Hematopoietic multipotent progenitor cell treated with erythropoietin and hydrocortisone succinate and interleukin-3 and kit ligand, for 15 days (in vitro differentiated cells): ENCODE measurements around the gene MCFD2.
A peak's percentile ranks its signal among the peaks of the same experiment; 100 is the strongest.
"Not testable (repeated sequence)": the region's sequence is repeated elsewhere in the genome, so short reads cannot be mapped to it uniquely, and the experiment has no call there.

Experiments
- DNase-seq: peaks from one replicate; pipeline ENCODE4 v3.0.0-alpha.2; 2015; ENCODE audit warnings: low spot score

The MCFD2 gene

DNA sequence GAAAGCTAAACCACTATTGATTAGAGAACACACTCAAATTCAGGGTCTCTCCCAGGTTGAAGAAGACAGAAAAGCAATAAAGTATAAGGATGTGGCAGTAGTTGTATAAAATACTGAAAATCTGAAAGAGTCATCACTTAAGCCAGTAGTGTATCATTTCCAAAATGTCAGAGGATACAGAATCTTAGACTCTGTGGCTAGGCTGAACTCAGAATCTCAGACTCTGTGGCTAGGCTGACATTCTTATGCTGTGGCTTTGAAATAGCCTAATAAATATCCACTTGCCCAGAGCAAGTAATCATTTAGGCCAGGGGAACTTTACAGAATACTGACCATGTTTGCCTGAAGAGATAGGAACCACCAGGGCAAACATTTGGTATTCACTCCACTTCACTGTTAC, 13.1 kb downstream of the MCFD2 start:
- no peak for DNase-seq

DNA sequence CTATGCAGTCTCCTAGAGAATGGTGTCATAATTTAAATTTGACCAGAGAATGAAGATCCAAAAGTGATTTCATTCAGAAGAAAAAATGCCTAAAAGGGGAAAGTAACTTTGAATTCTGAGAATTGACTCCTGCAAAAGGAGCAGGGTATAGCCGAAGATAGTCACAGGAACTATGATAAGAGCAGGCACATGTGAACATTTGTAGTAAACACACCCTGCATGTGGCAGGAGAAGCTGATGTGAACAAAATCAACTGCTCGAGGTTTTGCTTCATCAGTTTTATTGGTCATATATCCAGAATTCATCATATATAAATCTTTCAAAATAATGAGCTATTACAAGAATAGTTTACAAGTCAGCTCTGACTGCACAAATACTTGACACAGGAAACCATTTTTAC, 14.0 kb downstream of the MCFD2 start:
- no peak for DNase-seq

DNA sequence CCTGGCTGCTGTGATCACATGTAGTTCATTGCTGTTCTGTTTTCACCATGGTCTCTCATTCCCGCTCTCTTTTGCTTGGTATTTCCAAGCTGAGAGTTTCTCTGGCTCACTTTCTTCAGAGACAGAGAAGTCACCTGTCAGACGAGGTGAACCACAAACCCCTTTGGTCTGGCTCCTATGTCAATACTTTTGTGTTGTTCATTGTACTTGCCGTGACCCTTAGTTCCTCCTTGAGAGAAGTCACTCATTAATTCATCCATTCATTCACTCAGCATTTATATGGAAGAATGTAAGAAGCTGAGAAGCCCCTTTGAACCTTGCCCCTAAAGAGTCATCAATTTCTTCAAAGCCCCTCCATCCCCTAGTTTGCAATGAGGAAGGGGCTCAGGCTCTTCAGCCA, 15.2 kb downstream of the MCFD2 start:
- DNase-seq, result no peak

DNA sequence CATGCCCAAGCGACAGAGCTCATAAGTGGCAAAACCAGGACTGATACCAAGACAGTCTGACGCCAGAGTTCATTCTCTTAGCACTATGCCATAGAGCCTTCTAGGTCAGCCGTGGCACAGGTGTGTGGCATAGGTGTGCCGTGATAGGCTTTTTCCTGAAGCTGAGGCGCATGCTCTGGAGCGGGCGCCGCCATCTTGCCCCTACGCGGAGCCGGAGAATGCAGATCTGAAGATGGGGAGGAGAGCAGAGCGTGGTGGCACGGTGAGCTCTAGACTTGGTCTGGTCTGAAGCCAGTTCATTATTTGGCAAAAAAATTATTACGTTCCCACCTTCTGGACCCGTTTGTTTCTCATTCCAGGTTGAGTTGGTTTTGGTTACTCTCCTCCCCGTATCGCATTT, 16.6 kb downstream of the MCFD2 start:
- DNase-seq, result no peak

DNA sequence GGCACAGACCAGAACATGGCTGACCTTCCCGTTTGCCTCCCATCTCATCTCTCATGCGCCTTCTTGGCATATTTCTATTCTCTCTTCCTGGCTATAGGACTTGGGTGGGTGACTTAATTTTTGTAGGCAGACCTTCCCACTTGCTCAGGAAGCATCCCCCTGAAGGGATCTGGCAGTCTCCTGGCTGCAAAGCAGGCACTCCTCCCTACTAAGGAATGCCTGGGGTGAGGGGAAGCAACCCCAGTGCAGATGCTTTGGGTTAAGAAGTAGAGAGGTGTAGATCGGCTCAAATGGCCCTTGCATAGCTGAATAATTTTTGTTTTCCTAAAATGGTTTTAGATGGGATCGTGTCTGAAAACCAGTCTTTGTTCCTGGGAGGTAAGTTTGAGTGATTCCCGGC, 17.6 kb downstream of the MCFD2 start:
- DNase-seq, result no peak

DNA sequence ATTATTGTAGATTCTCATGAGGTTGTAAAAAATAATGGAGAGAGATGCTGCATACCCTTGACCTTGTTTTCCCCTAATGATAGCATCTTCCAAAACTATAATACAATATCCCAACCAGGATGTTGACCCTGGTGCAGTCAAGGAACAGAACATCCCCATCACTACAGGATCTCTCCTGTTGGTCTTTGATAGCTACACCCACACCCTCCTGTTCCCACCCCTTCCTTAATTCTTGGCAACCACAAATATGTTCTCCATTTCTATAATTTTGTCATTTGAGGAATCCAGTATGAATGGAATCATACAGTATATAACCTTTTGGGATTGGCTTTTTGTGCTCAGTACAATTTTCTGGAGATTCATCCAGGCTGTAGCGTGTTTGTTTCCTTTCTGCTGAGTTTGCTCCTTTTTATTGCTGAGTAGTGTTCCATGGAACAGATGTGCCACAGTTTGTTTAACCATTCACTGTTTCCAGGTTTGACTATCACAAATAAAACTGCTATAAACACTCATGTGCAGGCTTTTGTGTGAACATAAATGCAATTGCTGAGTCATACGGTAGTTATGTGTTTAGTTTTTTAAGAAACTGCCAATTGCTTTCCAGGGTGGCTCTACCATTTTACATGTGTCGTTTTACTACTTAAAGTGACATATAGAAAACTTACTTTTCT, 22.2 kb downstream of the MCFD2 start:
- DNase-seq, result no peak

DNA sequence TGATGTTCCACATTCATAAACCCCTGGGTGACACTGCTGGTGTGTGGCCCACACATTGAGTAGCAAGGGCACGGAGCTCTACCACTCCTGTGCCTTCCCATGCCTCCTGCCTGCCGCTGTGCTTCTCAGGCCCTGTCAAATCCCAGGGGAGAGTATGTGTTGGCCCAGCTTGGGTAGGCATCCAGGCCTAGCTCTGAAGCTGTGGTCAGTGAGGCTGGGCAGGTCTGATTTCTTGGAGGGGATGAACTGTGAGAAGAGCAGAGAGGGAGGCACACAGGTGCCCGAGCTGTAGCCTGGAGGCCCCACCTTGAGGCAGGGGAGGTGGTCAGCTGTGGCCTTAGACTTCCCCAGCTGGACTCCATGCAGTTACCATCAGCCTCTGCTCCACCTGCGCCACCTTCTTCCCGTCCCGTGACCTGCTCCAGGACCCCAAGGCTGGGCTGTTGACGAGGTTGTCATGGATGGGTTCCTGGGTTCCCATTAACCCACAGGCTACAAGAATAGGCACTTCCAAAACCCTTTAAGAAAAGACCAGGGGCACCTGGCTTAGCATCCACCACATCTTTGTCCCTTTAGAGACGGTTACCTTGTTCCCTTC, 23.6 kb downstream of the MCFD2 start:
- no peak for DNase-seq

DNA sequence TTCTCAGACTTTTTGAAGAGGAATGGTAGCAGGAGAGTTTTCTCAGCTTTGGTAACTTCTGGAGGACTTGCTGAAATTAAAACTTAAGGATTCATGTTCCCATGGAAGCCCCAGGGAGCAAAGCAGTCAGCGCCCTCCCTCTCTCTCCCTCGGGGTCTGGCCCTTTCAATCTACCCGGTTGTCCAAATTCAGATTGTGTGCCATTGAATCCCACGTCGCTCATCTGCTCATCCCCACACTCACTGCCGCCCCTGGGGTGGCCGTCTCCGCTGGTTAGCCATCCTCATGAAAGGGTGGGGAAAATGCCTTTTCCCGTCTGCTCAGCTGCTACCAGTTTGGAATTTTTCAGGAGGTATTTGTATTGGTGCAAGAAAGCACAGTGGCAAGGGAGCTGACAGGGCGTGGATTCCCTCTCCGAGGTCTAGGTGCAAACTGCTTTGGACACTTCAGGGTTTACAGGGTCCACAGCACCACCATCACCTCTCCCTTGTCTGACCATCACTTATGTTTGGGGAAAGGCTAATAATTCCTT, 27.1 kb downstream of the MCFD2 start:
- no peak for DNase-seq

DNA sequence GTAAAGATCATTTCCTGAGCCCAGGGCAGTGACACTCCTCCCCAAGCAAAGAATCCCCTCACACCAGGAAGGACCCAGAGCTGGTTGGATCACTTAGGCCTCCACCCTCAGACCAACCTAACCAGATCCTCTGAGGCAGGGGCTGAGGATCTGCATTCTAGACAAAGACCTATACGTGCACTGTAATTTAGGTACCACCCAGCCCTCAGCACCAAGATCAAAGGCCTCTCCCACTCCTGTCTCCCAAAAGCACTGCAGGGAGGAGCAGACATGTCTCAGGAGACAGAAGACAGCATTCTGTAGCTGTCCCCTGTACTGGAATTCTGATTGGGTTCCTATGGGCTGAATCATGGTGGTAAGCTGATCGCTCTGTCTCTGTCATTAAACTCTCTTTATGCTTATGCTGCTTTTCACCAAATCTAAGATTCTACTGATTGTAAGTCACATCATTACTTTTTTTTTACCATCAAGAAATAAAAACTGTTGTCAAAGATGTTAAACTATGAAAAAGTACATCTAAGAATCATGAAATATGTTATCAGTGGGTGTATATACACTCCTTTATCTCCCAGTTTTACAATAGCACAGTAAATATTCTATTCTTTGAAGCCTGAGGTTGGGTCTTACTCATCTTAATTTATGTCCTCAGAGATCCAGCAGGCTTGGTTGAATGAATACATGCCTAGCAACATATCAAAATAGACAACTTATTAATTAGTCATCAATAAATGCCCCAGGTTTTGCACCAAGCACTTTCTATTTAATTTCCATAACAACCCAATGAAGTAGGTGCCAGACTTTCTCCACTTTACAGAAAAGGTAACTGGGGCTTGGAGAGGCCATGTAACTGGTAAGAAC, 28.3 kb downstream of the MCFD2 start:
- no peak for DNase-seq

DNA sequence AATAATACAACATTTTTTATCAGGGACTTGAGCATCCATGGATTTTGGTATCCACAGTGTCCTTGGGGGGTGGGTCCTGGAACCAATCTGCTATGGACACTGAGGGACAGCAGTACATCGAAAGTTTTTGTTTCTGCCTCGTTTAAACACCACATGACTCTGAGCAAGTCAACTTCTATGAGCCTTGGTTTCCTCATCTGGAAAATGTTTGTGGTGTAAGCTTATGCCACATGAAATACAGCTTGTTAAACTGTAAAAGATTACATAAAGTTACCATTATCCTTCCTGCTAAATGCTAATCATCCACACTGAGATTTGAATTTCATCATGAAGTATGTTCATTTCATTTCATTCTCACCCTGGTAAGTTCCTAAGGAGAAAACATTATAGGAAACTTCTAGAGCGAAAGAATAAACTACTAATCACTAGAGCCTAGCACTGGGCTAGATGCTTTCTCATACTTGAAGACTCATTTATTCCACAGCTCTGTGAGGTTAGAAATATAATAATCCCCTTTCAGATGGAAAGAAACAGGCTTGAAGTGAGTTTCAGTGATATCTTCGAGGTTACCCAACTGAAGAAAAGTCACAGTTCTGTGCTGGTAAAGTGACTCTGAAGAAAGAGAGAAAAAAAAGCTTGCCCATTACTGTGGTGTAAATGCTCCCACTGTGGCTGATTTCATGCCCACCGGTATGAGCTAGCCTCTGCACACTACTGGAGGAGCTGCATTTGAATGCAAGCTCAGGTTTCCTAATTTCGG, 29.2 kb downstream of the MCFD2 start:
- DNase-seq, result no peak

DNA sequence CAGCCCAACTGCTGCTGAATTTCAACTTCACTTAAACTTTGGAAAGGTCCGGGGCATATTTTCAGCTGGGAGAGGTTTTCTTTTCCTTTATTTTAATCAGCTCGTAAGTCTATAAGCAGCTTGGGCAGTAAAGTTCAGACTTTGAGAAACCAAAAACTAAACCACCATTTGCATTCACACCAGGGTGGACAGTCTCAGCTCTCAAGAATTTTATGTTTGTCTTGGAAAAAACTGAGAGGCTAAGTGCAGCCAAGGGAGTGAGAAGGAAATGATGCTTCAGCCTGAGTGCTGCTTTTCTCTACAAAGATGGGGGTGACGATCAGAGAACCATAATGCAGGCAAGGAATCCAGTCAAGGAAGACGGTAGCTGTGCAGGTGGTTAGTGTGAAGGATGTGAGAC, 30.2 kb downstream of the MCFD2 start:
- DNase-seq, result no peak

DNA sequence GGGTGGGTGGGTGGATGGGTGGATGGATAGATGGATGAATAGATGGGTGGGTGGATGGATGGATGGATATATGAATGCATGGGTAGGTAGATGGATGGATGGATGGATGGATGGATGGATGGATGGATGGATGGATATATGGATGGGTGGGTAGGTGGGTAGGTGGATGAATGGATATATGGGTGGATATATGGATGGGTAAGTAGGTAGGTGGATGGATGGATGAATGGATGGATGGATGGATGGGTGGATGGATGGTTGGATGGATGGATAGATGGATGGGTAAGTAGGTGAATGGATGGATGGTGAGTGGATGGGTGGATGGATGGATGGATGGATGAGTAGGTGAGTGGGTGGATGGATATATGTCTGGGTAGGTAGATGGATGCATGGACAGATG, 36.1 kb downstream of the MCFD2 start:
- DNase-seq, result no peak

DNA sequence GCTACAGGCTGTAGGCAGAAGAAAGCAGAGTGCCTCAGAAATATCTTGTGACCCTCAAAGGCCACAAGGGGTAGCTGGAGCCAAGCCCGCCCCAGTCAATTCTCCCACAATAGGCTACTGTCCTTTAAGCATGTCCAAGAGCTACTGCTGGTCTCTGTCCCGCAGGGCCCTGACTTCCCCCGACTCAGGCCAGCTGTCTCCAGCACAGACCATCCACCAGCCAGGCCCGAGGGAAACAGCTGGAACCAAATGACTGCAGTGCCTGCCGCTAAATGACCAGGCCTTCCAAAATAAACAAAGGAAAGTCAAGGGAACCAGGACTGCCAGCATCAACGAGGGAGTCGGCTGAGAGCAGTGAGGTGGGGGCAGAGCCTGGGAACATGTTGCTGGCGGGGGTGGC, 36.7 kb downstream of the MCFD2 start:
- no peak for DNase-seq

DNA sequence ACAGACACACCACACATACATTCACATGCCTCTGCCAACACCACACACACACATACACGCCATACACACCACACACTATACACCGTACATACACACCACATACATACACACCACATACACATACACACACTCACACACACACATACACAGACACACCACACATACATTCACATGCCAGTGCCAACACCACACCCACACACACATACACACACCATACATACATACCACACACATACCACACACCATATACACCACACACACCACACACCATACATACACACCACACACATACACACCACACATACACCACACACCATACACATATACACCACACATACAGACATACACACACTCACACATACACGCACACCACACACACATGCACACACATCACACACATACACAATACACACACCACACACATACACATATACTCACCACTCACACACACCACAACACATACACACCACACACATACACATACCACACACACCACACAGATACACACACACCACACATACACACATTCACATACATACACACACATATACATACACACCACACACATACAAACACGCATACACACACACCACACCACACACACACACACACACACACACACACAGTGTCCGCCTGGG, 37.2 kb downstream of the MCFD2 start:
- no peak for DNase-seq

DNA sequence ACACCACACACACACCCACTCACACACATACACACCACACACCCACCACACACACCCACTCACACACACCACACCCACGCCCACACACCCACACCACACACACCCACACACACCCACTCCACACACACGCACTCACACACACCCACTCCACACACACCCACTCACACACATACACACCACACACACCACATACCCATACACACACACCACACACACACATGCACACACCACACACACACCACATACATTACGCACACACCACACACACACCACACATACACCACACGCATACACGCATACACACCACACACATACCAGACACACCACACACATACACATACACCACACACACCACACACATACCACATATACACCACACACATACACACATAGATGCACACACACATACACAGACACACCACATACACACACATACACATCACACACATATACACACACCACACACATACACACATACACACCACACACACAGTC, 37.9 kb downstream of the MCFD2 start:
- no peak for DNase-seq

DNA sequence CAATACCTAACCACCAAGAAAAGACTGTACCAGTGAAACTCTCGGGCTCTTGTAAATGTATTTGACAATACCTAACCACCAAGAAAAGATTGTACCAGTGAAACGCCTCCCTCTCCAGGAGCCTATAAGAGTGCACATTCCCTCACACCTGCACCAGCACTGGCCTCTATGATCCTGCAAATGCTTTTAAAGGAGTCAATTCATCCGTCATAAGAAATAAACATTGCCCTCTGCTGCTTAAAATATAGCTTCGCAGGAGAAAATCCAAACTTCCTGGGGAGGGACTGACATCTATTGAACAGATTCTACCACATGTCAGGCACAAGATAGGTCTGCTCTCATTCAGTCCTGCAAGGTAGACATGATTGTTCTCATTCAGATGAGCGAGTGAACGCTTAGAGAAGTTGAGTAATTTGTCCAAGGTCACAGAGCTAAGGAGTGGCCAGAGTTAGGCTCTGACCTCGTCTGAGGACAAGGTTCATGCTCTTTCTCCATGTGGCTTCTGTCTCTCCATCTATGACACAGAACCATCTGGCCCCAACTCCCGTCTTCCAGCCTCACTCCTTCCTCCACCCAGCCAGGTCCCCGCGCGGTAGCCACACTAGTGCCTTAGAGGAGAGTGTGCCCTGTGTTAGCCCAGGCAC, 38.7 kb downstream of the MCFD2 start:
- DNase-seq, result peak; percentile 12

DNA sequence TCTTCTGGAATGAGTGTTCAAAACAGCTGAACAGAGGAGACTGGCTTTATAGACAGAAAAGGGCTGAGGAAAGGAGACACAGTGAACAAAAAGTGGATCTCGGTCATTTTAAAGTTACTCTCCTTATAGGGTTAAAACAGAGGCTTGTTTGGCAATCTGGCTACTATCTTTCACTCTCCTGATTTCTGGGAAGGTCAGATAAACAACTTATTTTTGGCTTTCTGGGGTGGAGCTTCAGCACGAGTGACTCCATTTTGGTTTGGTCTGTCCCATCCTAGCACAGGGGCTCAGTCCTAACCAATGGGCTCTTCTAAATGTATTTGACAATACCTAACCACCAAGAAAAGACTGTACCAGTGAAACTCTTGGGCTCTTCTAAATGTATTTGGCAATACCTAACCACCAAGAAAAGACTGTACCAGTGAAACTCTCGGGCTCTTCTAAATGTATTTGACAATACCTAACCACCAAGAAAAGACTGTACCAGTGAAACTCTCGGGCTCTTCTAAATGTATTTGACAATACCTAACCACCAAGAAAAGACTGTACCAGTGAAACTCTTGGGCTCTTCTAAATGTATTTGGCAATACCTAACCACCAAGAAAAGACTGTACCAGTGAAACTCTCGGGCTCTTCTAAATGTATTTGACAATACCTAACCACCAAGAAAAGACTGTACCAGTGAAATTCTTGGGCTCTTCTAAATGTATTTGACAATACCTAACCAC, 39.5 kb downstream of the MCFD2 start:
- DNase-seq, result not testable (repeated sequence)

DNA sequence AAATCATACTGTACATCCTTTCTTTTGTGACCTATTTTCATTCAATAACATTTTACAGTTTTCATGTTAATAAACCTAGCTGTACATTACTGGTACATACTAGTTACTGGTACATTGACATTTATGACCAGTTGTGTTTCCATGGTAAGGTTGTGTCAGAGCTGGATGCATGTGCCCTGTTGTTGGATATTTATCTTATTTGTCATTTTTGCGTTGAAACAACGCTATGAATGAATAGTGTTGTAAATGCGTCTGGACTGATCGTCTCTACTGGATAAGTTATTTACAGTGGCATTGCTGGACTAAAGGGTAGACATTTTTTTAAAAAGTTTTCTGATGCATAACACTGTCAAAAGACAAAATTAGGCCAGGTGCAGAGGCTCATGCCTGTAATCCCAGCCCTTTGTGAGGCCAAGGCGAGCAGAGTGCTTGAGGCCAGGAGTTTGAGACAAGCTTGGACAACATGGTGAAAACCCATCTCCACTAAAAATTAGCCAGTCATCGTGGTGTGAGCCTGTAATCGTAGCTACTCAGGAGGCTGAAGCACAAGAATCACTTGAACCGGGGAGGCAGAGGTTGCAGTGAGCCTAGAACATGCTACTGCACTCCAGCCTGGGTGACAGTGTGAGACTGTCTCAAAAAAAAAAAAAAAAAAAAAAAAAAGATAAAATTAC, 40.2 kb downstream of the MCFD2 start:
- DNase-seq, result no peak

DNA sequence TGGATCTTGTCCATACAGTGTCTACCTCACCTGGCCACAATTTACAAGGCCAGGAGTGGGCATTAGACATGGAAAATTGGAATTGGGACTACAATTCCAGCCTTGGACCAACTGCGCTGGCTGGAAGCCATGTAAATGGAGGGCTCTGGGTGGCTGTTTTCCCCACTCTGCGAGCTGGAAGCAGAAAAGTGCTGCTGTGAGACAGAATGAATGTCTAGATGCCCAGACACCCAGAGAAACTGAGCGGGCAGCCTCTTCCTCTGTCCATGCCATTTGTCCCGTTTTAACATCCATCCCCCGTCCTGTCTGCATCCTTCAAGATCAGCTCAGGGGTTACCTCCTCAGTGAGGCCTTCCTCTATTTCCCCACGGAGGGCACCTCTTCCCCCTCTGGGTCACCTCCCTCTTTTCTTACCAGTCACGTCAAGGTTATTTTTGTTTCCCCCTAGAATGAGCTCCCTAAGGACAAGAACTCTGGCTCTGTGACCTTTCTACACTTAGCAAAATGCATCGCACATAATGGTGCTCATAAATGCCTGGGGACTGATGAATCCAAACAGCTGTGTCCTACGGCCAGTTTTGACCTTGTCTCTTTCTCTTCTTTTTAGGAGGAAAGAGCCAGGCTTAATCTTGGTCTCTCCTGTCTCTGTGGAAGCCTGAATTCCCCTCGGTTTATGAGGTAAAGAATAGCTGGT, 41.2 kb downstream of the MCFD2 start:
- no peak for DNase-seq
